GM12875 (cell line): Measurements from ENCODE around the gene BMAL2.

Source experiments
- H3K4me3 ChIP-seq: one replicate; pipeline ENCODE4 v1.5.1; 2011; ENCODE audit warnings: low read depth, low read length, control low read depth
- TF ChIP-seq, protein P1 (sequence below): IDR thresholded peaks from 2 replicates; pipeline ENCODE4 v1.5.1; 2011; ENCODE audit warnings: low read depth, mild to moderate bottlenecking, control low read depth, inconsistent platforms, low read length, moderate library complexity, borderline replicate concordance; ENCODE audit not compliant: insufficient read depth

Gene BMAL2, protein sequence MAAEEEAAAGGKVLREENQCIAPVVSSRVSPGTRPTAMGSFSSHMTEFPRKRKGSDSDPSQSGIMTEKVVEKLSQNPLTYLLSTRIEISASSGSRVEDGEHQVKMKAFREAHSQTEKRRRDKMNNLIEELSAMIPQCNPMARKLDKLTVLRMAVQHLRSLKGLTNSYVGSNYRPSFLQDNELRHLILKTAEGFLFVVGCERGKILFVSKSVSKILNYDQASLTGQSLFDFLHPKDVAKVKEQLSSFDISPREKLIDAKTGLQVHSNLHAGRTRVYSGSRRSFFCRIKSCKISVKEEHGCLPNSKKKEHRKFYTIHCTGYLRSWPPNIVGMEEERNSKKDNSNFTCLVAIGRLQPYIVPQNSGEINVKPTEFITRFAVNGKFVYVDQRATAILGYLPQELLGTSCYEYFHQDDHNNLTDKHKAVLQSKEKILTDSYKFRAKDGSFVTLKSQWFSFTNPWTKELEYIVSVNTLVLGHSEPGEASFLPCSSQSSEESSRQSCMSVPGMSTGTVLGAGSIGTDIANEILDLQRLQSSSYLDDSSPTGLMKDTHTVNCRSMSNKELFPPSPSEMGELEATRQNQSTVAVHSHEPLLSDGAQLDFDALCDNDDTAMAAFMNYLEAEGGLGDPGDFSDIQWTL

DNA sequence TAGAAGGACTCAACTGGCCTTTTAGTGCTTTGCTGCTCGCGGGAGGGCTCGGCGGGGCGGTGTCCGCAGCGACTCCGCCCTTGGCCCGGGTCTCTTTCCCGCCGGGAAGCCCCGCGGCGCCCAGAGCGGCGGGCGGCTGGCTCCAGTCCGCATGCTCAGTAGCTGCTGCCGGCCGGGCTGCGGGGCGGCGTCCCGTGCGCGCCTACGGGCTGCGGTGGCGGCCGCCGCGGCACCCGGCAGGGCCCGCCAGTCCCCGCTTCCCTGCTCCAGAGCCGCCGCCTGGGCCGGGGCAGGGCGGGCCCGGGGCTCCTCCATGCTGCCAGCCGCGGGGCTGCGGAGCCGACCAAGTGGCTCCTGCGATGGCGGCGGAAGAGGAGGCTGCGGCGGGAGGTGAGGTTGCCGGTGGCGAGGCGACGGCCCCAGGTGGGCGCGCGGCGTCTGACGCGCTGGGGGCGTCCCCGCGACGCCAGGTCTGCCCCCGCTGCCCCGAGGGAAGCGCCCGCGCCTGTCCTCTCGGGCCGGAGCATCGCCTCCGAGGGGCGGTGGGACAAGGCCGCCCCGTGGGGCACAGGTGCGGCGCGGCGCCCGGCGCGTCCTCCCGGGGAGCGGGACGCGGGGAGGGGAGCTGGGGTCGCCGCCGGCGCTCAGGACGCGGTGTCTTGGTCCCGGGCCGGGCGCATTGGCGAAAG, at the start of gene BMAL2:
Gene BMAL2, plus strand, starts transcription at position 123 of the 689 bp plus-strand sequence. Its CDS starts 237 bp downstream, at position 360.
- TF ChIP-seq, protein P1, sequence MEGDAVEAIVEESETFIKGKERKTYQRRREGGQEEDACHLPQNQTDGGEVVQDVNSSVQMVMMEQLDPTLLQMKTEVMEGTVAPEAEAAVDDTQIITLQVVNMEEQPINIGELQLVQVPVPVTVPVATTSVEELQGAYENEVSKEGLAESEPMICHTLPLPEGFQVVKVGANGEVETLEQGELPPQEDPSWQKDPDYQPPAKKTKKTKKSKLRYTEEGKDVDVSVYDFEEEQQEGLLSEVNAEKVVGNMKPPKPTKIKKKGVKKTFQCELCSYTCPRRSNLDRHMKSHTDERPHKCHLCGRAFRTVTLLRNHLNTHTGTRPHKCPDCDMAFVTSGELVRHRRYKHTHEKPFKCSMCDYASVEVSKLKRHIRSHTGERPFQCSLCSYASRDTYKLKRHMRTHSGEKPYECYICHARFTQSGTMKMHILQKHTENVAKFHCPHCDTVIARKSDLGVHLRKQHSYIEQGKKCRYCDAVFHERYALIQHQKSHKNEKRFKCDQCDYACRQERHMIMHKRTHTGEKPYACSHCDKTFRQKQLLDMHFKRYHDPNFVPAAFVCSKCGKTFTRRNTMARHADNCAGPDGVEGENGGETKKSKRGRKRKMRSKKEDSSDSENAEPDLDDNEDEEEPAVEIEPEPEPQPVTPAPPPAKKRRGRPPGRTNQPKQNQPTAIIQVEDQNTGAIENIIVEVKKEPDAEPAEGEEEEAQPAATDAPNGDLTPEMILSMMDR: no peak
- peak within 1 kb of the TSS; percentile 90 for H3K4me3 ChIP-seq

DNA sequence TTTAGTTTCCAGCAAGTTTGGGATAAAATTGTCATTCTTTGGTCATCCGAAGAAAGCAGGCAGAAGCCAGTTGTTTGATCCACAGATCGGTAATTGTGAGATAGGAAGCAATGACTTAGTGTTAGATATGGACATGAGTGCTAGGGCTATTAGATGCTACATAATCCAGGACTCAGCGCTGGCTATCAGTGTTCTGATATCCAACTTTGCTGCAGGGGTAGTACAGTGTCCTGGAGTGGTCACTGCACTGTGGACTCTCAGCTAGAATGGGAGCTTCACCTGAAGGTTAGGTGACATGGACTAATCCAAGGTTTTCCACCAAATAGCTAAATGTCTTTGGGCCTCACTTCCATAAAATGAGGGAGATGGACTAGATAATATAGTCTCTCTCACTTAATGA, 48.6 kb upstream of the BMAL2 start:
- H3K4me3 ChIP-seq: no peak overlapping the region
- TF ChIP-seq, protein P1: no peak

DNA sequence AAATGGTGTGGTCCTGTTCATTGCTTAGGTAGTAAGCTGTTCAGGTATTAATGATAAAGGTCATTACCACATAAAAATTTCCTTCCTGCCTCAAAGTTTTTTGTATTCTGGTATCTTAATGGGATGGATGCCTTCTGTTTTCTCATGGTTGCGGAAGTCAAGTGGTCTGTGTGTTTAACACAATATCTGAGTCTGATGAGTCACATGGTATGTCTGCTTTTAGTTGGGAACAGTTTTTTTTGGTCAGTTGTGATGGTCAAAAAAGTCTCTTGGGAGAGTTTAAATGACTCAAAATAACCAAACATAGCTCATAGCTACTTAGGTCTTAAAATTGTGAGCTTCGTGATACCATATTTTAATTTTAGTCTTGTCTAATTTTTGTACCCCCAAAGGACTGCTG, 47.9 kb upstream of the BMAL2 start:
- TF ChIP-seq, protein P1: no peak

DNA sequence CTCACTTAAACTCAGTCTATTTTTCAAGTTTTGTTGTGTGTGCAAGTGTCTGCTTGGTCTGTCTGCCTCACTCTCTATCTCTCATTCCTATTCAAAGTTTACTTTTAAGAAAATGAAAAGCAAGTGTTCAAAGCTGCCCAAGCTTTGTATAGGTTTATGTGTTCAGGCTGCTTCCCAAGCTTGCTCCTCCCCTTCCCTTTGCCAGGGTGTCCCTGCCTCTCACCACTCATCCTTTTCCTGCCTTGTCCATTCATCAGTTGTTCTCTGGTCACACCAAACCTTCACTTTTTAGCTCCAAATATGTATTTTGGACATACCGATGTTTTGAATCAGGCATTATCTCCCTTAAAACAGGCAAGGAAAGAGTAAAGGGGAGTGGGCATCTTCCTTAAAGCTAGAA, 47.2 kb upstream of the BMAL2 start:
- TF ChIP-seq, protein P1: no peak

More for the DNA sequence above, 47.9 kb upstream of the BMAL2 start:
- no peak overlapping the region for H3K4me3 ChIP-seq

DNA sequence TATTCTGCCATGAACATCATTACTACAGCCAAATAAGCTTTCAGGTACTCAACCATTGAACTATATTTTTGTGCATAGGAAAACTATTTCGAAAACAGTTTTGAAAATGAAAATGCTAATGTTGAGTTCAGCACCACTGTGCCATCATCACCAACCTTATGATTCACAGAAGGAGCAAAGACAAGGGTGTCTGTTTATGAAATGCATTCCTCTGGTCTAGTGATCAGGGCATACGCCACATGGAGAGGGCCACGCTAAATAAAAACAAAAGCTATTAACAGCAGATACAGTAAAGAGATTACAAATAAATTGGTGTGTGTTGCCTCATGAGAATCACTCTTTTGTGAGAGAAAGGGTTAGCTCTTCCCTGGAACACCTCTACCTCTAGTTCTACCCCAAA, 43.2 kb upstream of the BMAL2 start:
- TF ChIP-seq, protein P1: no peak
- no peak overlapping the region for H3K4me3 ChIP-seq

More for the DNA sequence above, 47.2 kb upstream of the BMAL2 start:
- no peak overlapping the region for H3K4me3 ChIP-seq

DNA sequence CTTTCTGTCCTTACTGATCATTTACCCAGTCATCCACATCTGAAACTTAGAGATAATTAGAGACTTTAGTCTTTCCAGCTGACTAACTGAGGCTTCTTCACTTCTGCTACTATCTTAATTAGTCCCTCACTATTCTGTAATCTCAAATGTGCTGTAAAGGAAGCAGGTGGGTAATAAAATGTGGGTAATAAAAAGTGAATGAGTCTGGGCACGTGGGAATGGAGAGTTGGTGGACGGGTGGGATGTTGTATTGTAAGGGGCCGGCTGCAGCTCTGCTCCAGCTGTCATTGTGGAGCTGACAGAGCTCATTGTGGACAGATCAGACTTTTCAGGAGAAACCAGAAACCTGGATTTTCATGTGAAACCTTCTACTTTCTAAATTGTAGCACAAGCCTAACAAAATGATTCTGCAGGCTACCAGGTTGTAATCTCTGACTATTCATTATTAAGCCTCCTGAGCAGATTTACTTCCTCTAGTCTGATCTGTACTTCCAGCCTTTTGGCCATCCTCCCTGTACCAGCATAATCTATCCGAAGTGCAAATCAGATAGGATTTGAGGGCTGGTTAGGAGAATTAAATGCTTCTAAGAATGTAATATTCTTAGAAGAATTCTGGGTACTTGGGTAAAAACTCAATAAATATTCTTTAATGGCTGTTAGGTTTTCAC, 42.0 kb upstream of the BMAL2 start:
- TF ChIP-seq, protein P1: no peak
- H3K4me3 ChIP-seq: no peak overlapping the region
